Left forelimb (tissue), 1 donor: ENCODE results near the gene CACNA1E.

Source experiments
- DNase-seq: peaks from one replicate; pipeline ENCODE4 v3.0.0-alpha.2; 2018; ENCODE audit warnings: low spot score

The CACNA1E gene

GRCh38 chr1:181768211-181768929, 285.1 kb downstream of the CACNA1E start:
- no peak for DNase-seq

- DNase-seq: no peak
Observed at GRCh38 chr1:181768930-181769280, 285.6 kb downstream of the CACNA1E start.

- DNase-seq: no peak
Observed at GRCh38 chr1:181769846-181770245, 286.5 kb downstream of the CACNA1E start.

- DNase-seq: no peak
Observed at GRCh38 chr1:181772714-181773113, 289.4 kb downstream of the CACNA1E start.

GRCh38 chr1:181776044-181776443, 292.7 kb downstream of the CACNA1E start:
- no peak for DNase-seq

GRCh38 chr1:181777286-181777685, 294.0 kb downstream of the CACNA1E start:
- no peak for DNase-seq

GRCh38 chr1:181777812-181778211, 294.5 kb downstream of the CACNA1E start:
- DNase-seq: no peak

- DNase-seq: no peak
Observed at GRCh38 chr1:181778640-181779260, 295.4 kb downstream of the CACNA1E start.

GRCh38 chr1:181779343-181779742, 296.0 kb downstream of the CACNA1E start:
- no peak for DNase-seq

GRCh38 chr1:181783208-181783607, 299.9 kb downstream of the CACNA1E start:
- DNase-seq: no peak

- no peak for DNase-seq
Observed at GRCh38 chr1:181784039-181784683, 300.8 kb downstream of the CACNA1E start.

GRCh38 chr1:181789395-181789794, 306.1 kb downstream of the CACNA1E start:
- no peak for DNase-seq

- no peak for DNase-seq
Observed at GRCh38 chr1:181791721-181792120, 308.4 kb downstream of the CACNA1E start.

GRCh38 chr1:181793831-181794230, 310.5 kb downstream of the CACNA1E start:
- no peak for DNase-seq

- DNase-seq: no peak
Observed at GRCh38 chr1:181794332-181794731, 311.0 kb downstream of the CACNA1E start.

- no peak for DNase-seq
Observed at GRCh38 chr1:181798191-181798926, 315.0 kb downstream of the CACNA1E start.

- DNase-seq: no peak
Observed at GRCh38 chr1:181801617-181802016, 318.3 kb downstream of the CACNA1E start.

- no peak for DNase-seq
Observed at GRCh38 chr1:181802466-181802865, 319.1 kb downstream of the CACNA1E start.

- no peak for DNase-seq
Observed at GRCh38 chr1:181803421-181803820, 320.1 kb downstream of the CACNA1E start.

- no peak for DNase-seq
Observed at GRCh38 chr1:181804989-181805388, 321.7 kb downstream of the CACNA1E start.

GRCh38 chr1:181806746-181807145, 323.4 kb downstream of the CACNA1E start:
- DNase-seq: no peak

GRCh38 chr1:181807251-181807650, 323.9 kb downstream of the CACNA1E start:
- DNase-seq: no peak
